H1 (cell line): ENCODE measurements around the gene SLC38A10. TPM values are rescaled to one million over a fixed set of nuclear protein-coding genes. Genes with fewer than 3 reads are reported as not detected.

ENCODE experiments used
- CHD1 ChIP-seq: IDR thresholded peaks from 2 replicates; pipeline ENCODE4 v1.6.1; 2012; ENCODE audit warnings: low read depth, low read length, improper control_type of control experiment
- HDAC6 ChIP-seq: IDR thresholded peaks from one replicate; pipeline ENCODE4 v1.7.1; 2012; ENCODE audit warnings: low read depth, mild to moderate bottlenecking, inconsistent platforms, low read length, moderate library complexity
- JUND ChIP-seq: IDR thresholded peaks from 2 replicates; pipeline ENCODE4 v1.6.1; 2011; ENCODE audit warnings: mild to moderate bottlenecking, improper control_type of control experiment, low read length
- POLR2A ChIP-seq, 2 experiments: IDR thresholded peaks; 1 replicate in 1 of 2; 2 replicates in 1 of 2; pipeline ENCODE4 v1.6.1; 2011; ENCODE audit warnings: low read depth in 2 of 2, low read length in 2 of 2, mild to moderate bottlenecking in 2 of 2; ENCODE audit errors: control extremely low read depth in 1 of 2
- RAD21 ChIP-seq, 2 experiments: IDR thresholded peaks in 1 of 2; conservative IDR thresholded peaks in 1 of 2; 2 replicates each; pipeline ENCODE4 v1.6.1; 2011; ENCODE audit warnings: low read depth in 2 of 2, low read length in 2 of 2, improper control_type of control experiment in 1 of 2, inconsistent platforms in 1 of 2, mild to moderate bottlenecking in 1 of 2, moderate library complexity in 1 of 2
- SAP30 ChIP-seq: fragments of 300-600 bp; sonication (generic); IDR thresholded peaks from 2 replicates; pipeline ENCODE4 v1.7.1; 2012; ENCODE audit warnings: low read length, moderate library complexity, mild to moderate bottlenecking, inconsistent platforms; ENCODE audit not compliant: insufficient read depth, insufficient replicate concordance
- SP4 ChIP-seq: IDR thresholded peaks from 2 replicates; pipeline ENCODE4 v1.6.1; 2012; ENCODE audit warnings: low read length, inconsistent platforms
- SRF ChIP-seq: IDR thresholded peaks from 2 replicates; pipeline ENCODE4 v1.6.1; 2011; ENCODE audit warnings: mild to moderate bottlenecking, low read depth, low read length, moderate library complexity
- USF2 ChIP-seq: IDR thresholded peaks from 2 replicates; pipeline ENCODE4 v1.6.1; 2011; ENCODE audit warnings: low read length, improper control_type of control experiment
- ZNF274 ChIP-seq: IDR thresholded peaks from 2 replicates; pipeline ENCODE4 v1.7.0; 2012; ENCODE audit warnings: low read length, borderline replicate concordance; ENCODE audit errors: extremely low read depth
- polyA plus RNA-seq, 7 experiments: library from polyadenylated mRNA; depleted of rRNA in 3 of 7; stranded (reverse) in 5 of 7; unstranded in 2 of 7; fragments of >200 nt in 5 of 7; fragments of 200-250 nt in 2 of 7; gene quantifications; 1 replicate in 5 of 7; 2 replicates in 1 of 7; 4 replicates in 1 of 7; pipeline versions ENCODE4 v1.2.1 to v1.2.3, GENCODE V29; 2011 to 2013; ENCODE audit warnings: missing spikeins in 2 of 7, mixed read lengths in 2 of 7
- total RNA-seq: library from RNA; stranded (reverse); fragmentation: NEBNext Ultra II Directional; extraction: Animal tissue kit (Norgen Biotek cat#: 25700); gene quantifications from 2 replicates; pipeline ENCODE4 v1.2.1, GENCODE V29; 2021

The SLC38A10 gene
- total and polyA plus RNA-seq, 2 of the 8 experiments (the other 6 are each of a cell fraction or from before 2014, with no cell fraction given) = 26.4 to 41.0 TPM

GRCh38 chr17:81306491-81306890 lies 11.4 kb upstream of the SLC38A10 start (continued):
- TF ChIP-seq USF2 (no peak), ZNF274 (no peak), HDAC6 (no peak), SP4 (no peak), POLR2A (IDR thresholded peaks at IDR 0.05; ENCODE audit: control extremely low read depth in 1 of 2, low read depth in 2 of 2, low read length in 2 of 2) (no peak), JUND (no peak), SAP30 (no peak), CHD1 (no peak), SRF (no peak), RAD21 (IDR thresholded peaks at IDR 0.05 in 1 of 2, conservative IDR thresholded peaks at IDR 0.05 in 1 of 2; ENCODE audit: low read depth in 2 of 2, low read length in 2 of 2) (no peak)
